ENCODE results near the gene MBP.

MBP gene

GRCh38 chr18:77136076-77136718 lies 3.6 kb upstream of the MBP start:
- H3K4me3 ChIP-seq (ENCODE audit: low read depth, low read length): no peak overlapping the region
- DNase-seq (ENCODE audit: low read depth): no peak

GRCh38 chr18:77135339-77136075 lies 2.9 kb upstream of the MBP start:
- no peak for DNase-seq (ENCODE audit: low read depth)
- H3K4me3 ChIP-seq (ENCODE audit: low read depth, low read length): no peak overlapping the region

- H3K4me3 ChIP-seq (ENCODE audit: low read depth, low read length): no peak overlapping the region
Measured at GRCh38 chr18:77134611-77135010, 2.0 kb upstream of the MBP start.

GRCh38 chr18:77133835-77134496 lies 1.4 kb upstream of the MBP start:
- no peak overlapping the region for H3K4me3 ChIP-seq (ENCODE audit: low read depth, low read length)
- DNase-seq (ENCODE audit: low read depth): peak; percentile 4

More at GRCh38 chr18:77134611-77135010, 2.0 kb upstream of the MBP start:
- no peak for DNase-seq (ENCODE audit: low read depth)

- no peak for DNase-seq (ENCODE audit: low read depth)
- no peak overlapping the region for H3K4me3 ChIP-seq (ENCODE audit: low read depth, low read length)
Measured at GRCh38 chr18:77133051-77133834, 660 bp upstream of the MBP start.

- H3K4me3 ChIP-seq (ENCODE audit: low read depth, low read length): peak overlapping the region; percentile 48
- no peak for DNase-seq (ENCODE audit: low read depth)
Measured at GRCh38 chr18:77131652-77132368, 773 bp downstream of the MBP start.

- no peak for DNase-seq (ENCODE audit: low read depth)
- peak overlapping the region; percentile 48 for H3K4me3 ChIP-seq (ENCODE audit: low read depth, low read length)
Measured at GRCh38 chr18:77131100-77131651, 1.4 kb downstream of the MBP start.

GRCh38 chr18:77130229-77131099 lies 2.1 kb downstream of the MBP start:
- no peak overlapping the region for H3K4me3 ChIP-seq (ENCODE audit: low read depth, low read length)
- no peak for DNase-seq (ENCODE audit: low read depth)

- DNase-seq (ENCODE audit: low read depth): peak; percentile 86
- no peak overlapping the region for H3K4me3 ChIP-seq (ENCODE audit: low read depth, low read length)
Measured at GRCh38 chr18:77129150-77129551, 3.4 kb downstream of the MBP start.

- H3K4me3 ChIP-seq (ENCODE audit: low read depth, low read length): no peak overlapping the region
- DNase-seq (ENCODE audit: low read depth): peak; percentile 88
Measured at GRCh38 chr18:77127769-77128671, 4.6 kb downstream of the MBP start.

- no peak for DNase-seq (ENCODE audit: low read depth)
- no peak overlapping the region for H3K4me3 ChIP-seq (ENCODE audit: low read depth, low read length)
Measured at GRCh38 chr18:77124452-77124922, 8.1 kb downstream of the MBP start.

- no peak overlapping the region for H3K4me3 ChIP-seq (ENCODE audit: low read depth, low read length)
- no peak for DNase-seq (ENCODE audit: low read depth)
Measured at GRCh38 chr18:77123320-77124231, 9.0 kb downstream of the MBP start.

- DNase-seq (ENCODE audit: low read depth): no peak
- H3K4me3 ChIP-seq (ENCODE audit: low read depth, low read length): no peak overlapping the region
Measured at GRCh38 chr18:77121523-77121922, 11.1 kb downstream of the MBP start.

- H3K4me3 ChIP-seq (ENCODE audit: low read depth, low read length): no peak overlapping the region
- no peak for DNase-seq (ENCODE audit: low read depth)
Measured at GRCh38 chr18:77119851-77120491, 12.6 kb downstream of the MBP start.

GRCh38 chr18:77119101-77119850 lies 13.3 kb downstream of the MBP start:
- DNase-seq (ENCODE audit: low read depth): no peak
- no peak overlapping the region for H3K4me3 ChIP-seq (ENCODE audit: low read depth, low read length)

Data from skeletal muscle cell (primary cell).